Liver (tissue), 3 donors: Measurements from ENCODE around the gene NUDT13.

Experiments
- CTCF ChIP-seq: fragments of 150-350 bp; IDR thresholded peaks from 2 replicates; pipeline ENCODE4 v1.5.1; 2017; ENCODE audit warnings: improper control_type of control experiment, low read depth, low read length; ENCODE audit not compliant: missing input control
- HNF4A ChIP-seq, 2 donors: conservative IDR thresholded peaks; 2 replicates each; pipeline ENCODE4 v1.6.1; 2016; ENCODE audit warnings: antibody characterized with exemption in 2 of 2, mild to moderate bottlenecking in 2 of 2
- RAD21 ChIP-seq, 2 donors: IDR thresholded peaks; 2 replicates each; pipeline ENCODE4 v1.6.1; 2016; ENCODE audit warnings: antibody characterized with exemption in 2 of 2, mild to moderate bottlenecking in 2 of 2
- RXRA ChIP-seq, 2 donors: IDR thresholded peaks; 2 replicates each; pipeline ENCODE4 v1.6.1; 2017 to 2018; ENCODE audit warnings: antibody characterized with exemption in 2 of 2, mild to moderate bottlenecking in 1 of 2
- TAF1 ChIP-seq: conservative IDR thresholded peaks from 2 replicates; pipeline ENCODE4 v1.6.1; 2016; ENCODE audit warnings: antibody characterized with exemption, mild to moderate bottlenecking
- TF ChIP-seq, protein P1 (sequence below): IDR thresholded peaks from 2 replicates; pipeline ENCODE4 v1.6.1; 2016; ENCODE audit warnings: antibody characterized with exemption, mild to moderate bottlenecking
- TF ChIP-seq, protein P2 (sequence below): IDR thresholded peaks from 2 replicates; pipeline ENCODE4 v1.6.1; 2016; ENCODE audit warnings: antibody characterized with exemption
- donor health status: healthy.
- donor health status: healthy.

DNA sequence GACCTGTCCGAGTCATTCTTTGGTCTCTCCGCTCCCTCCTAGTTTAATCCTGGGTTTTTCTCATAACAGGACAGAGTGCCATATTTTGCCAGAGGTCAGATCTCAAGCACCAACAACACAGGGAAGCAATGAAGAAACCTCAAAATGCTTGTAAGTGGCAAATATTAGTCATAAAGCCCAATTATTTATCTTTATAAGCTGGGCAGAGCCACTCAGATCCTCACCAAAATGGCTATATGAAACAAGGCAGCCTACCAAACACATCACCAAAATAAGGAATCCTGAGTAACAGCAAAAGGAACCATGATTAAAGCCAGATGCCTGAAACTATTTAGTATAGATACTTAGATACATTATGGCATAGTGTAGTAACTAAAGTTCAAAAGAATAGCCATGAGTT lies 52.8 kb downstream of the NUDT13 start:
- TF ChIP-seq CTCF (no peak), HNF4A (conservative IDR thresholded peaks at IDR 0.05) (no peak), TAF1 (no peak), RXRA (IDR thresholded peaks at IDR 0.05) (no peak), RAD21 (IDR thresholded peaks at IDR 0.05) (no peak)
- TF ChIP-seq, protein P1, sequence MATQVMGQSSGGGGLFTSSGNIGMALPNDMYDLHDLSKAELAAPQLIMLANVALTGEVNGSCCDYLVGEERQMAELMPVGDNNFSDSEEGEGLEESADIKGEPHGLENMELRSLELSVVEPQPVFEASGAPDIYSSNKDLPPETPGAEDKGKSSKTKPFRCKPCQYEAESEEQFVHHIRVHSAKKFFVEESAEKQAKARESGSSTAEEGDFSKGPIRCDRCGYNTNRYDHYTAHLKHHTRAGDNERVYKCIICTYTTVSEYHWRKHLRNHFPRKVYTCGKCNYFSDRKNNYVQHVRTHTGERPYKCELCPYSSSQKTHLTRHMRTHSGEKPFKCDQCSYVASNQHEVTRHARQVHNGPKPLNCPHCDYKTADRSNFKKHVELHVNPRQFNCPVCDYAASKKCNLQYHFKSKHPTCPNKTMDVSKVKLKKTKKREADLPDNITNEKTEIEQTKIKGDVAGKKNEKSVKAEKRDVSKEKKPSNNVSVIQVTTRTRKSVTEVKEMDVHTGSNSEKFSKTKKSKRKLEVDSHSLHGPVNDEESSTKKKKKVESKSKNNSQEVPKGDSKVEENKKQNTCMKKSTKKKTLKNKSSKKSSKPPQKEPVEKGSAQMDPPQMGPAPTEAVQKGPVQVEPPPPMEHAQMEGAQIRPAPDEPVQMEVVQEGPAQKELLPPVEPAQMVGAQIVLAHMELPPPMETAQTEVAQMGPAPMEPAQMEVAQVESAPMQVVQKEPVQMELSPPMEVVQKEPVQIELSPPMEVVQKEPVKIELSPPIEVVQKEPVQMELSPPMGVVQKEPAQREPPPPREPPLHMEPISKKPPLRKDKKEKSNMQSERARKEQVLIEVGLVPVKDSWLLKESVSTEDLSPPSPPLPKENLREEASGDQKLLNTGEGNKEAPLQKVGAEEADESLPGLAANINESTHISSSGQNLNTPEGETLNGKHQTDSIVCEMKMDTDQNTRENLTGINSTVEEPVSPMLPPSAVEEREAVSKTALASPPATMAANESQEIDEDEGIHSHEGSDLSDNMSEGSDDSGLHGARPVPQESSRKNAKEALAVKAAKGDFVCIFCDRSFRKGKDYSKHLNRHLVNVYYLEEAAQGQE = no peak
- TF ChIP-seq, protein P2, sequence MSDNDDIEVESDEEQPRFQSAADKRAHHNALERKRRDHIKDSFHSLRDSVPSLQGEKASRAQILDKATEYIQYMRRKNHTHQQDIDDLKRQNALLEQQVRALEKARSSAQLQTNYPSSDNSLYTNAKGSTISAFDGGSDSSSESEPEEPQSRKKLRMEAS = no peak
